Endothelial cell of umbilical vein (primary cell): ENCODE data around the gene TMEM164. TPM values are rescaled to one million over a fixed set of nuclear protein-coding genes. Genes with fewer than 3 reads are reported as not detected.

ENCODE experiments used
- BruUV-seq: library from RNA; stranded (reverse); fragments of 400-500 nt; replicated peaks from 2 replicates; lab custom pipeline; 2021; lab: Mats Ljungman, UMichigan
- CTCF ChIA-PET: fragments of 300-600, 350-600 bp; sonication (Branson Sonifier 250); formaldehyde crosslinking; loops from one replicate; lab custom pipeline; 2021; ENCODE audit warnings: antibody characterized with exemption, inconsistent platforms; lab: Charles Lee
- POLR2A ChIA-PET: fragments of 300-600, 350-600 bp; sonication (Branson Sonifier 250); formaldehyde crosslinking; loops from one replicate; lab custom pipeline; 2021; ENCODE audit warnings: antibody characterized with exemption, inconsistent platforms; lab: Charles Lee
- DNase-seq: peaks from one replicate; pipeline ENCODE4 v3.0.0-alpha.2; 2011; ENCODE audit warnings: low read depth, low spot score
- FAIRE-seq: peaks from 2 replicates; lab custom pipeline; 2011; peaks lifted over from hg19 to GRCh38; lab: Jason Lieb, UNC
- H2AFZ ChIP-seq: 2 replicates; pipeline ENCODE4 v1.6.0; 2012; ENCODE audit warnings: low read depth, low read length, control low read depth, inconsistent platforms
- H3K27ac ChIP-seq: 2 replicates; pipeline ENCODE4 v1.5.1; 2011; ENCODE audit warnings: low read depth, mild to moderate bottlenecking, control low read depth, low read length, moderate library complexity; ENCODE audit not compliant: insufficient read depth
- H3K27me3 ChIP-seq, 2 experiments: 2 replicates each; pipeline versions ENCODE4 v1.6.0 to v1.6.1; 2011; ENCODE audit warnings: low read length in 2 of 2, mixed read lengths in 1 of 2; ENCODE audit not compliant: control insufficient read depth in 2 of 2, insufficient read depth in 2 of 2
- H3K36me3 ChIP-seq, 2 experiments: 2 replicates in 1 of 2; 3 replicates in 1 of 2; pipeline ENCODE4 v1.5.1; 2011; ENCODE audit warnings: low read length in 2 of 2, mild to moderate bottlenecking in 1 of 2, moderate library complexity in 1 of 2; ENCODE audit not compliant: control insufficient read depth in 2 of 2, insufficient read depth in 2 of 2; ENCODE audit errors: extremely low read depth in 1 of 2
- H3K4me1 ChIP-seq: 3 replicates; pipeline ENCODE4 v1.5.1; 2011; ENCODE audit warnings: mild to moderate bottlenecking, low read length; ENCODE audit not compliant: control insufficient read depth, insufficient read depth; ENCODE audit errors: extremely low read depth
- H3K4me2 ChIP-seq: 2 replicates; pipeline ENCODE4 v1.6.1; 2011; ENCODE audit warnings: low read length, control low read depth, mixed read lengths; ENCODE audit not compliant: insufficient read depth
- H3K4me3 ChIP-seq, 3 experiments: fragments of 200-600 bp in 1 of 3; sonication (generic), shearing (Covaris generic) in 1 of 3; replicated peaks in 1 of 3; 2 replicates each; pipeline ENCODE4 v1.5.1; 2011 to 2016; ENCODE audit warnings: control low read depth in 3 of 3, low read length in 3 of 3, mild to moderate bottlenecking in 2 of 3, inconsistent platforms in 1 of 3, low read depth in 1 of 3, moderate library complexity in 1 of 3; ENCODE audit not compliant: insufficient read depth in 1 of 3
- H3K79me2 ChIP-seq: 2 replicates; pipeline ENCODE4 v1.6.0; 2012; ENCODE audit warnings: low read length, inconsistent platforms; ENCODE audit not compliant: control insufficient read depth, insufficient read depth
- H3K9ac ChIP-seq: replicated peaks from 2 replicates; pipeline ENCODE3; 2011; ENCODE audit warnings: low read length, control low read depth; ENCODE audit not compliant: insufficient read depth; ENCODE audit errors: extremely low read depth
- H3K9me1 ChIP-seq: replicated peaks from 3 replicates; pipeline ENCODE4 v1.6.0; 2011; ENCODE audit warnings: mild to moderate bottlenecking, low read length; ENCODE audit not compliant: control insufficient read depth, insufficient read depth; ENCODE audit errors: extremely low read depth
- H3K9me3 ChIP-seq: replicated peaks from 2 replicates; pipeline ENCODE4 v1.5.1; 2012; ENCODE audit warnings: low read length, inconsistent platforms; ENCODE audit not compliant: control insufficient read depth, insufficient read depth
- H4K20me1 ChIP-seq: replicated peaks from 2 replicates; pipeline ENCODE3; 2011; ENCODE audit warnings: mild to moderate bottlenecking, low read length; ENCODE audit not compliant: control insufficient read depth, insufficient read depth; ENCODE audit errors: extremely low read depth
- EZH2 ChIP-seq: IDR thresholded peaks from 2 replicates; pipeline ENCODE4 v1.6.1; 2012; ENCODE audit warnings: borderline replicate concordance, low read depth, mild to moderate bottlenecking, moderate library complexity, low read length, inconsistent platforms; ENCODE audit not compliant: severe bottlenecking
- FOS ChIP-seq: IDR thresholded peaks from 2 replicates; pipeline ENCODE4 v1.6.1; 2011; ENCODE audit warnings: mild to moderate bottlenecking, low read length, moderate library complexity, borderline replicate concordance; ENCODE audit not compliant: insufficient read depth
- GATA2 ChIP-seq: IDR thresholded peaks from 2 replicates; pipeline ENCODE4 v1.7.0; 2011; ENCODE audit warnings: low read depth, mild to moderate bottlenecking, moderate library complexity, mixed read lengths, low read length; ENCODE audit not compliant: insufficient read length, insufficient read depth
- JUN ChIP-seq: IDR thresholded peaks from 2 replicates; pipeline ENCODE4 v1.6.1; 2011; ENCODE audit warnings: borderline replicate concordance, low read depth; ENCODE audit not compliant: insufficient read length, insufficient read depth
- MAX ChIP-seq: IDR thresholded peaks from 2 replicates; pipeline ENCODE4 v1.6.1; 2011; ENCODE audit not compliant: insufficient read depth, insufficient read length
- MYC ChIP-seq: IDR thresholded peaks from one replicate; pipeline ENCODE4 v1.6.1; 2011; ENCODE audit warnings: mild to moderate bottlenecking, low read depth, low read length
- POLR2A ChIP-seq: IDR thresholded peaks from 2 replicates; pipeline ENCODE4 v1.6.1; 2012; ENCODE audit warnings: low read depth, mild to moderate bottlenecking, control low read depth, low read length
- POLR2AphosphoS5 ChIP-seq: IDR thresholded peaks from 2 replicates; pipeline ENCODE4 v1.6.1; 2012; ENCODE audit warnings: low read depth, mild to moderate bottlenecking, control low read depth, low read length, moderate library complexity; ENCODE audit not compliant: insufficient read depth
- dilution Hi-C: fragments of 300-500 bp; cut with MboI; formaldehyde crosslinking; loops from one replicate; pipeline ENCODE4 v1.15.0; 2019; ENCODE audit warnings: low sequenced_read_pairs; ENCODE audit not compliant: extremely low pct_ligation_motif_present
- intact Hi-C: fragments of 100-400 bp; cut with micrococcal nuclease; formaldehyde crosslinking; loops from one replicate; pipeline ENCODE4 v1.10.0; 2022
- polyA plus RNA-seq, 4 experiments: library from polyadenylated mRNA; depleted of rRNA in 3 of 4; stranded (reverse) in 3 of 4; unstranded in 1 of 4; fragments of >200 nt; gene quantifications; 2 replicates each; pipeline versions ENCODE4 v1.2.1 to v1.2.3, GENCODE V29; 2011 to 2012; ENCODE audit warnings: missing spikeins in 1 of 4
- total RNA-seq: library from RNA; stranded (reverse); gene quantifications from 2 replicates; pipeline ENCODE4 v1.2.3, GENCODE V29; 2021
- TF ChIP-seq, protein P1 (sequence below), 2 donors: IDR thresholded peaks; 1 replicate in 1 of 2; 2 replicates in 1 of 2; pipeline ENCODE4 v1.5.1; 2011; ENCODE audit warnings: low read length in 2 of 2, mild to moderate bottlenecking in 2 of 2, moderate library complexity in 2 of 2, control low read depth in 1 of 2, inconsistent platforms in 1 of 2, low read depth in 1 of 2; ENCODE audit not compliant: insufficient read depth in 1 of 2; ENCODE audit errors: extremely low read depth in 1 of 2

TMEM164 gene
- total and polyA plus RNA-seq, 2 donors (not counting 3 experiments of a cell fraction or from before 2014, with no cell fraction given): 12.8 to 22.2 TPM

GRCh38 chrX:110034036-110034435, 31.1 kb downstream of the TMEM164 start:
- BruUV-seq: no TSS peak
- Histone ChIP-seq H3K4me1 (no peaks in the 10 kb centered on the region), H3K9me1 (no peaks in the 10 kb centered on the region), H2AFZ (no peak overlapping the region), H3K79me2 (no peaks in the 10 kb centered on the region), H3K4me3 (no peak overlapping the region), H3K9ac (no peak overlapping the region), H3K9me3 (no peaks in the 10 kb centered on the region), H3K27ac (no peak overlapping the region), H3K4me2 (no peak overlapping the region), H4K20me1 (no peaks in the 10 kb centered on the region), H3K36me3 (no peaks in the 10 kb centered on the region), H3K27me3 (no peaks in the 10 kb centered on the region)
- intact Hi-C loops (no loop called here), dilution Hi-C loops (no loop called here)
- TF ChIP-seq POLR2A: no peak
- TF ChIP-seq, protein P1, sequence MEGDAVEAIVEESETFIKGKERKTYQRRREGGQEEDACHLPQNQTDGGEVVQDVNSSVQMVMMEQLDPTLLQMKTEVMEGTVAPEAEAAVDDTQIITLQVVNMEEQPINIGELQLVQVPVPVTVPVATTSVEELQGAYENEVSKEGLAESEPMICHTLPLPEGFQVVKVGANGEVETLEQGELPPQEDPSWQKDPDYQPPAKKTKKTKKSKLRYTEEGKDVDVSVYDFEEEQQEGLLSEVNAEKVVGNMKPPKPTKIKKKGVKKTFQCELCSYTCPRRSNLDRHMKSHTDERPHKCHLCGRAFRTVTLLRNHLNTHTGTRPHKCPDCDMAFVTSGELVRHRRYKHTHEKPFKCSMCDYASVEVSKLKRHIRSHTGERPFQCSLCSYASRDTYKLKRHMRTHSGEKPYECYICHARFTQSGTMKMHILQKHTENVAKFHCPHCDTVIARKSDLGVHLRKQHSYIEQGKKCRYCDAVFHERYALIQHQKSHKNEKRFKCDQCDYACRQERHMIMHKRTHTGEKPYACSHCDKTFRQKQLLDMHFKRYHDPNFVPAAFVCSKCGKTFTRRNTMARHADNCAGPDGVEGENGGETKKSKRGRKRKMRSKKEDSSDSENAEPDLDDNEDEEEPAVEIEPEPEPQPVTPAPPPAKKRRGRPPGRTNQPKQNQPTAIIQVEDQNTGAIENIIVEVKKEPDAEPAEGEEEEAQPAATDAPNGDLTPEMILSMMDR (IDR thresholded peaks at IDR 0.05; ENCODE audit: extremely low read depth in 1 of 2, insufficient read depth in 1 of 2, low read depth in 1 of 2, low read length in 2 of 2): no peak
- TF ChIP-seq FOS: no peak
- TF ChIP-seq POLR2AphosphoS5: no peak
- no peak for TF ChIP-seq JUN
- TF ChIP-seq MAX: no peak
- no peak for TF ChIP-seq EZH2
- TF ChIP-seq GATA2: no peak
- TF ChIP-seq MYC: no peak
- CTCF ChIA-PET: interaction anchor here (1.7 kb wide), 1 partner anchor 112 kb away, joined by 4 read pairs; no protein-coding TSS in a partner anchor
- POLR2A ChIA-PET: no interaction called here
- DNase-seq (no peak), FAIRE-seq (no peak)
